Body of pancreas (tissue), 4 donors: ENCODE data around the gene SPSB2. TPM values are rescaled to one million over a fixed set of nuclear protein-coding genes. Genes with fewer than 3 reads are reported as not detected.
A peak's percentile ranks its signal among the peaks of the same experiment; 100 is the strongest.

Experiments
- ATAC-seq: fragments of 150-250 bp; one replicate; pipeline ENCODE4 v1.9.1; 2016
- DNase-seq, 4 donors: peaks; one replicate each; pipeline ENCODE4 v3.0.0-alpha.2; 2019
- H3K27ac ChIP-seq, 4 donors: fragments of 200-600 bp; sonication (generic); 1 replicate in 3 of 4; 2 replicates in 1 of 4; pipeline versions ENCODE4 v1.5.1 to v1.6.1; 2016 to 2019; ENCODE audit warnings: mild to moderate bottlenecking in 1 of 4, mixed read lengths in 1 of 4, moderate library complexity in 1 of 4
- H3K27me3 ChIP-seq, 2 donors: fragments of 200-600 bp; sonication (generic); one replicate each; pipeline ENCODE4 v1.6.0; 2016; ENCODE audit warnings: mild to moderate bottlenecking in 1 of 2
- H3K36me3 ChIP-seq, 2 donors: fragments of 200-600 bp; sonication (generic); replicated peaks in 1 of 2; 2 replicates each; pipeline ENCODE4 v1.5.1; 2016; ENCODE audit warnings: low read depth in 2 of 2; ENCODE audit not compliant: insufficient read depth in 1 of 2
- H3K4me1 ChIP-seq: fragments of 200-600 bp; sonication (generic); one replicate; pipeline ENCODE4 v1.6.0; 2016
- H3K4me3 ChIP-seq, 2 donors: fragments of 200-600 bp; sonication (generic); 1 replicate in 1 of 2; 2 replicates in 1 of 2; pipeline ENCODE4 v1.5.1; 2016 to 2019
- H3K9me3 ChIP-seq, 3 donors: fragments of 200-600 bp; sonication (generic); 1 replicate in 2 of 3; 2 replicates in 1 of 3; pipeline ENCODE4 v1.5.1; 2016
- POLR2A ChIP-seq, 3 donors: fragments of 450-650 bp; IDR thresholded peaks; one replicate each; pipeline ENCODE4 v1.6.1; 2016; ENCODE audit warnings: antibody characterized with exemption in 3 of 3, mild to moderate bottlenecking in 2 of 3
- WGBS, 2 donors: methylation state at CpG; one replicate each; pipeline ENCODE4 v1.1.5; 2017; 5-methylcytosine and 5-hydroxymethylcytosine counted together
- intact Hi-C: fragments of 100-400 bp; cut with DNase I; formaldehyde crosslinking; loops from one replicate; pipeline ENCODE4 v1.15.1; 2023
- total RNA-seq, 2 donors: library from RNA; depleted of rRNA; stranded (reverse); fragments of >200 nt; gene quantifications; one replicate each; pipeline ENCODE4 v1.1.0, GENCODE V29; 2016
- TF ChIP-seq, protein P1 (sequence below), 7 experiments: fragments of 450-650 bp in 4 of 7; fragments of 200-600 bp in 3 of 7; sonication (generic) in 3 of 7; IDR thresholded peaks; one replicate each; pipeline ENCODE4 v1.5.1; 2016 to 2019; ENCODE audit warnings: antibody characterized with exemption in 7 of 7

The SPSB2 gene
- total RNA-seq, 2 donors from 2014 or later: 2.6 to 11.9 TPM

DNA sequence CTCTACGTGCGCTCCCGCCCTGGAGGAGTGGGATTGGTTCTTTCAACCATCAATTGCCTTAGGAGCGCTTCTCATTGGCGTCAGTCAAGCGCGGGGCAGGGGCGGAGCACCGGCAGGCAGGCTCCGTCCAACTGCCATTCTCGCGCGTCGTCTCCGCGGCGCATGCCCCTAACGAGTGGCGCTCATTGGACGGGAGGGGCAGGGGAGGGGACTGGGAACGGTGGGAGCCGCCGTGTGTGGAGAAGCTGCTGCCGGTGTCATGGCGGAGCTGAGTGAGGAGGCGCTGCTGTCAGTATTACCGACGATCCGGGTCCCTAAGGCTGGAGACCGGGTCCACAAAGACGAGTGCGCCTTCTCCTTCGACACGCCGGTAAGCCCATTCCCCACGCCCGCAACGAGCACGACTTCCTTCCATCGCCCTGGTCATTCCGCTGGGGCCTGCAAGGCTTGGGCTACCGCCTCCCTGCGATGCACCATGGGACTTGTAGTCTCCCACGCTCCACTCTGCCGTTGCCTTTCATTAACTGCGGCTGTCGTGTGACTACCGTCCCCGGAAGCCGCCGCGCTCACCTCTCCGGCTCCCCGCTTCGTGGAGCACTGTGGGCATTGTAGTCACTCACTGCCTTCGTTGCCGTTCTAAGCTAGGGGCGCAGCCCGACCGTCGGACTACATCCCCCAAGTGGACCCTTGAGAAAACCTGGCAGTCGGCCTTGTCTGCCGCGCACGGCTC lies 21.0 kb downstream of the SPSB2 start, which contains the start of gene USP5:
Gene USP5, plus strand, starts transcription at position 230 of the 730 bp plus-strand sequence. Its CDS starts 30 bp downstream, at position 260.
- H3K4me3 ChIP-seq: peak within 1 kb of the TSS; percentile 45 to 68
- peak; percentile 99 for DNase-seq
- peak; percentile 88 for ATAC-seq
- no peaks in the 10 kb centered on the region for H3K9me3 ChIP-seq
- 0 to 1% methylated on average over 33 to 65 of the region's 65 CpGs for WGBS, 2 donors
- intact Hi-C loops: no loop called here
- no peak for TF ChIP-seq POLR2A (IDR thresholded peaks at IDR 0.05)
- TF ChIP-seq, protein P1, sequence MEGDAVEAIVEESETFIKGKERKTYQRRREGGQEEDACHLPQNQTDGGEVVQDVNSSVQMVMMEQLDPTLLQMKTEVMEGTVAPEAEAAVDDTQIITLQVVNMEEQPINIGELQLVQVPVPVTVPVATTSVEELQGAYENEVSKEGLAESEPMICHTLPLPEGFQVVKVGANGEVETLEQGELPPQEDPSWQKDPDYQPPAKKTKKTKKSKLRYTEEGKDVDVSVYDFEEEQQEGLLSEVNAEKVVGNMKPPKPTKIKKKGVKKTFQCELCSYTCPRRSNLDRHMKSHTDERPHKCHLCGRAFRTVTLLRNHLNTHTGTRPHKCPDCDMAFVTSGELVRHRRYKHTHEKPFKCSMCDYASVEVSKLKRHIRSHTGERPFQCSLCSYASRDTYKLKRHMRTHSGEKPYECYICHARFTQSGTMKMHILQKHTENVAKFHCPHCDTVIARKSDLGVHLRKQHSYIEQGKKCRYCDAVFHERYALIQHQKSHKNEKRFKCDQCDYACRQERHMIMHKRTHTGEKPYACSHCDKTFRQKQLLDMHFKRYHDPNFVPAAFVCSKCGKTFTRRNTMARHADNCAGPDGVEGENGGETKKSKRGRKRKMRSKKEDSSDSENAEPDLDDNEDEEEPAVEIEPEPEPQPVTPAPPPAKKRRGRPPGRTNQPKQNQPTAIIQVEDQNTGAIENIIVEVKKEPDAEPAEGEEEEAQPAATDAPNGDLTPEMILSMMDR (IDR thresholded peaks at IDR 0.05): peak in 3 of 7 experiments; percentile 19 to 41 (median 33)
- no peaks in the 10 kb centered on the region for H3K27me3 ChIP-seq
- H3K36me3 ChIP-seq: peaks cover 6 to 8% of the 10 kb centered on the region in 2 donors
- H3K27ac ChIP-seq: peak within 1 kb of the TSS; percentile 91 to 98 (median 98)
- H3K4me1 ChIP-seq: peaks cover 28% of the 10 kb centered on the region

DNA sequence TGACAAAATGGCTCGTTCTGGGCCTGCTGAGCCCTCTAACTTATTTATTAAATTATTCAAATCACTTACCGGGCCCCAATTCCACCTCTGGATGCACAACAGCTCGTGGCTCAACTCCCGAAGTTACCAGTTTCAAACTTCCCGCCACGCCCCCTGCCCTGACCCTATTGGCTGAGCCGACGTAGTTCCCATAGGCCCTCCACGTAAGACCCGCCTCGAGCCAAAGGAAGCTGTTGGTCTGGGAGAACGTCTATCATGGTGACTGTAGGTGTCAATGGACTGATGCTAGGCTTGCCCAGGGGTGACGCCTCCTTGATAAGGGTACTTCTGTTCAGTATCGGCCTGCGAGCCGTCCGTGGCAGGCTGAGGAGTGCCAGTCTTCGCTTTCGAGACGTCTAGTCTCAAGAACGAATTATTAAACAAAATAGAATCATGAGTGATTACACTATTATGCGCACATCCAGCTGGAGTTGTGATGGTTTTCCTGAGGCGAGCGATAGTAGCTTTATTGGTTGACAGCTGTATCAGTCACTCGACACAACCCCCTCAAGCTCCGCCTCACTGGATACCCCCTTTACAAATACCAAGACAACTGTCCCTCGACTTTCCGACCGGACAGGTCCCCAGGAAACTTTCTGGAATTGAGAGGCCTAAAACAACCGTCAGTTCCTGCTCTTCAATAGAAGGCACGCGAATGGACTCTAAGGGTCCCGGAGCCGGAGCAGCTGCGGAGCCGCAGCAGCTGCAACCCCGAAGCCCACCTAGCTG lies 21.8 kb downstream of the SPSB2 start, which contains the start of gene CDCA3:
Gene CDCA3, minus strand, starts transcription at position 134 of the 768 bp plus-strand sequence. CDS start 334 bp downstream, outside the sequence.
- peak within 1 kb of the TSS; percentile 45 to 68 for H3K4me3 ChIP-seq
- DNase-seq: peak; percentile 96 to 99 (median 98)
- H3K36me3 ChIP-seq: peaks cover 4 to 6% of the 10 kb centered on the region in 2 donors
- WGBS, 2 donors: 0% methylated on average over 33 to 37 of the region's 37 CpGs
- no peaks in the 10 kb centered on the region for H3K27me3 ChIP-seq
- ATAC-seq: peak; percentile 79
- peak within 1 kb of the TSS; percentile 91 to 98 (median 98) for H3K27ac ChIP-seq
- peaks cover 28% of the 10 kb centered on the region for H3K4me1 ChIP-seq
- no peaks in the 10 kb centered on the region for H3K9me3 ChIP-seq
- peak; percentile 80 to 98 (median 98) for TF ChIP-seq POLR2A (IDR thresholded peaks at IDR 0.05)
- TF ChIP-seq, protein P1 (IDR thresholded peaks at IDR 0.05): peak in 3 of 7 experiments; percentile 6 to 18 (median 13)
- intact Hi-C loops: no loop called here

DNA sequence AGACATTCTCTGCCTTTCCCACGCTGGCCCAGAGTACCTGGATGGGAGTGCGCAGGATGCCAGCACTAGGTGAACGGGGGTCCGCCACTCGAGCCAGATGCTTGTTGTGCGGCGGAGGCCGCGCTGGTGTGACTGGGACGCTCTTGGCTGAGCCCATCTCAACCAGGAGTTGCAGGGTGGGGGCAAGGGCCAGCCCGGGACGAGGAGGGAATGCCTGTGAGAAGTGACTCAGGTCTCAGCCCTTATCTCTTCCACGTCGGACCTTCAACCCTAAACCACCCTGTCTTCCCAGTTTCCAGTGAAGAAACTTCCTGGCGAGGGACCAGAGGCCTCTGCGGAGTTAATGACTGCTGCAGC lies 22.3 kb downstream of the SPSB2 start:
- WGBS, 2 donors: 42 to 49% methylated on average over 15 to 16 of the region's 16 CpGs
- DNase-seq: no peak
- no peak overlapping the region for H3K4me3 ChIP-seq
- H3K36me3 ChIP-seq: peaks cover 0 to 1% of the 10 kb centered on the region in 2 donors
- H3K27ac ChIP-seq: peak overlapping the region in 2 of 4 donors; percentile 98
- peaks cover 28% of the 10 kb centered on the region for H3K4me1 ChIP-seq
- TF ChIP-seq POLR2A (IDR thresholded peaks at IDR 0.05): no peak
- TF ChIP-seq, protein P1 (IDR thresholded peaks at IDR 0.05): no peak
- no peaks in the 10 kb centered on the region for H3K9me3 ChIP-seq
- H3K27me3 ChIP-seq: no peaks in the 10 kb centered on the region
- no peak for ATAC-seq
- intact Hi-C loops: no loop called here

DNA sequence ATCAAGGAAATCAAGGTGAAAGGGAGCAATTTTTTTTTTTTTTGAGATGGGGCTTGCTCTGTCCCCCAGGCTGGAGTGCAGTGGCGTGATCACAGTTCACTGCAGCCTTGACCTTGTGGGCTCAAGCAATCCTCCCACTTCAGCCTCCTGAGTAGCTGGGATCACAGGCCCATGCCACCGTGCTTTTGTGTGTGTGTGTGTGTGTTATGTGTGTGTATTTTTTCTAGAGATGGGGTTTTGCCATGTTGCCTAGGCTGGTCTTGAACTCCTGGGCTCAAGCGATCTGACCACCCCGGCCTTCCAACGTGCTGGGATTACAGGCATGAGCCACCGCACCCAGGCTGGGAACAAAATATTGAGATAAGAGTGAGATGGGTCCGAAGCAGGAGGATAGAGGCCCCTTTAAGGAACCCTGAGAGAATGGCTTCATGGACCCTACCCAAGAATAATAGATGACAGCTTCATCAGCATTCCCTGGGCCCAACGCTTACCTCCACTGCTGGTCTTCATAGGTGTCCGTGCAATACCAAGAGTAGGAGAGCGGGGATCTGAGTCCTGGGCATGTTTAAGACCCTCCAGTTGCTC lies 23.0 kb downstream of the SPSB2 start:
- H3K27me3 ChIP-seq: no peaks in the 10 kb centered on the region
- H3K4me3 ChIP-seq: no peak overlapping the region
- no peak for TF ChIP-seq POLR2A (IDR thresholded peaks at IDR 0.05)
- TF ChIP-seq, protein P1 (IDR thresholded peaks at IDR 0.05): no peak
- no peaks in the 10 kb centered on the region for H3K9me3 ChIP-seq
- peaks cover 28% of the 10 kb centered on the region for H3K4me1 ChIP-seq
- H3K36me3 ChIP-seq: no peaks in the 10 kb centered on the region
- ATAC-seq: no peak
- H3K27ac ChIP-seq: no peak overlapping the region
- WGBS, 2 donors: 71 to 72% methylated on average over 10 of the region's 10 CpGs
- intact Hi-C loops: no loop called here
- no peak for DNase-seq
